H9 (cell line): ENCODE results near the gene CYBB. TPM values are rescaled to one million over a fixed set of nuclear protein-coding genes. Genes with fewer than 3 reads are reported as not detected.

Experiments used
- DNase-seq: peaks from one replicate; pipeline ENCODE4 v3.0.0-alpha.2; 2017
- H2AFZ ChIP-seq: one replicate; pipeline ENCODE4 v1.6.1; 2013; ENCODE audit warnings: mild to moderate bottlenecking, low read length, control low read depth, moderate library complexity
- H2AK5ac ChIP-seq: 2 replicates; pipeline ENCODE4 v1.6.1; 2013; ENCODE audit warnings: low read length, control low read depth, mixed read lengths; ENCODE audit not compliant: insufficient read length
- H2BK120ac ChIP-seq: one replicate; pipeline ENCODE4 v1.6.1; 2013; ENCODE audit warnings: low read depth, mild to moderate bottlenecking, low read length, control low read depth, inconsistent platforms; ENCODE audit not compliant: poor library complexity, severe bottlenecking
- H2BK12ac ChIP-seq: 2 replicates; pipeline ENCODE4 v1.6.1; 2013; ENCODE audit warnings: low read length, control low read depth, mixed read lengths, low read depth; ENCODE audit not compliant: insufficient read length
- H2BK15ac ChIP-seq: 2 replicates; pipeline ENCODE4 v1.6.1; 2013; ENCODE audit warnings: low read depth, low read length, control low read depth
- H2BK20ac ChIP-seq: one replicate; pipeline ENCODE4 v1.6.1; 2013; ENCODE audit warnings: low read depth, mild to moderate bottlenecking, low read length, control low read depth, inconsistent platforms; ENCODE audit not compliant: poor library complexity, severe bottlenecking
- H2BK5ac ChIP-seq: 2 replicates; pipeline ENCODE4 v1.6.1; 2013; ENCODE audit warnings: low read length, control low read depth, mixed read lengths; ENCODE audit not compliant: insufficient read length
- H3K14ac ChIP-seq: 2 replicates; pipeline ENCODE4 v1.6.1; 2013; ENCODE audit warnings: low read length, control low read depth; ENCODE audit not compliant: insufficient read depth
- H3K18ac ChIP-seq: 2 replicates; pipeline ENCODE4 v1.6.1; 2013; ENCODE audit warnings: low read depth, mild to moderate bottlenecking, mixed read lengths, low read length, control low read depth; ENCODE audit not compliant: insufficient read length
- H3K23ac ChIP-seq: 2 replicates; pipeline ENCODE4 v1.6.1; 2013; ENCODE audit warnings: low read length, control low read depth, mixed read lengths, low read depth; ENCODE audit not compliant: insufficient read length
- H3K23me2 ChIP-seq: 2 replicates; pipeline ENCODE4 v1.6.1; 2013; ENCODE audit warnings: low read depth, mild to moderate bottlenecking, mixed read lengths, low read length, control low read depth; ENCODE audit not compliant: insufficient read length, poor library complexity, severe bottlenecking
- H3K27ac ChIP-seq: 2 replicates; pipeline ENCODE4 v1.5.1; 2013; ENCODE audit warnings: low read length, control low read depth, mixed read lengths, low read depth; ENCODE audit not compliant: insufficient read length
- H3K27me3 ChIP-seq: 2 replicates; pipeline ENCODE4 v1.6.1; 2013; ENCODE audit warnings: low read length, control low read depth, inconsistent platforms; ENCODE audit not compliant: insufficient read depth
- H3K4ac ChIP-seq: 2 replicates; pipeline ENCODE4 v1.6.1; 2013; ENCODE audit warnings: low read depth, mild to moderate bottlenecking, control low read depth, inconsistent platforms, low read length, moderate library complexity
- H3K4me1 ChIP-seq: 2 replicates; pipeline ENCODE4 v1.6.1; 2013; ENCODE audit warnings: low read length, control low read depth, inconsistent platforms; ENCODE audit not compliant: insufficient read depth
- H3K4me2 ChIP-seq: 2 replicates; pipeline ENCODE4 v1.6.1; 2013; ENCODE audit warnings: low read length, control low read depth, mixed read lengths; ENCODE audit not compliant: insufficient read length, insufficient read depth
- H3K56ac ChIP-seq: 2 replicates; pipeline ENCODE4 v1.6.1; 2013; ENCODE audit warnings: low read depth, mild to moderate bottlenecking, mixed read lengths, low read length, control low read depth; ENCODE audit not compliant: insufficient read length
- H3K79me1 ChIP-seq: 2 replicates; pipeline ENCODE4 v1.6.1; 2013; ENCODE audit warnings: low read depth, mild to moderate bottlenecking, moderate library complexity, low read length, control low read depth, inconsistent platforms; ENCODE audit not compliant: insufficient read depth, poor library complexity, severe bottlenecking
- H3K79me2 ChIP-seq: 2 replicates; pipeline ENCODE4 v1.6.1; 2013; ENCODE audit warnings: low read length, control low read depth, inconsistent platforms; ENCODE audit not compliant: insufficient read depth
- H3K9ac ChIP-seq: 2 replicates; pipeline ENCODE4 v1.6.1; 2013; ENCODE audit warnings: low read length, control low read depth, mixed read lengths; ENCODE audit not compliant: insufficient read length; ENCODE audit errors: extremely low read depth
- H3K9me3 ChIP-seq: one replicate; pipeline ENCODE4 v1.6.1; 2013; ENCODE audit warnings: low read depth, low read length, inconsistent platforms; ENCODE audit not compliant: control insufficient read depth
- H3T11ph ChIP-seq: one replicate; pipeline ENCODE4 v1.6.1; 2013; ENCODE audit warnings: mild to moderate bottlenecking, low read length, control low read depth, inconsistent platforms
- H4K20me1 ChIP-seq: one replicate; pipeline ENCODE4 v1.6.1; 2013; ENCODE audit not compliant: control insufficient read depth, insufficient read length, insufficient read depth
- H4K5ac ChIP-seq: 2 replicates; pipeline ENCODE4 v1.6.1; 2013; ENCODE audit warnings: low read depth, mild to moderate bottlenecking, mixed read lengths, low read length, control low read depth; ENCODE audit not compliant: insufficient read length
- H4K8ac ChIP-seq: replicated peaks from 2 replicates; pipeline ENCODE4 v1.6.1; 2013; ENCODE audit warnings: low read length, control low read depth, mixed read lengths, low read depth; ENCODE audit not compliant: insufficient read length
- H4K91ac ChIP-seq: 2 replicates; pipeline ENCODE4 v1.6.1; 2013; ENCODE audit warnings: low read depth, mild to moderate bottlenecking, moderate library complexity, mixed read lengths, low read length, control low read depth; ENCODE audit not compliant: insufficient read length
- H3K27ac Mint-ChIP-seq, 3 experiments: 2 replicates in 2 of 3; 3 replicates in 1 of 3; pipeline ENCODE4 v1.8.0; 2020 to 2021; ENCODE audit warnings: mixed read lengths in 3 of 3, mild to moderate bottlenecking in 1 of 3, moderate library complexity in 1 of 3
- H3K27me3 Mint-ChIP-seq: 2 replicates; pipeline ENCODE4 v1.8.0; 2021; ENCODE audit warnings: low read depth, mild to moderate bottlenecking, moderate library complexity, mixed read lengths
- H3K36me3 Mint-ChIP-seq, 3 experiments: 2 replicates in 2 of 3; 3 replicates in 1 of 3; pipeline ENCODE4 v1.8.0; 2020 to 2021; ENCODE audit warnings: low read depth in 3 of 3, mixed read lengths in 3 of 3; ENCODE audit not compliant: insufficient read depth in 1 of 3
- H3K4me1 Mint-ChIP-seq, 2 experiments: 2 replicates each; pipeline ENCODE4 v1.8.0; 2020; ENCODE audit warnings: mixed read lengths in 2 of 2
- H3K4me3 Mint-ChIP-seq, 2 experiments: 2 replicates in 1 of 2; 3 replicates in 1 of 2; pipeline ENCODE4 v1.8.0; 2020 to 2021; ENCODE audit warnings: mild to moderate bottlenecking in 2 of 2, mixed read lengths in 2 of 2, moderate library complexity in 1 of 2
- H3K9me3 Mint-ChIP-seq, 2 experiments: 2 replicates in 1 of 2; 3 replicates in 1 of 2; pipeline ENCODE4 v1.8.0; 2020; ENCODE audit warnings: mild to moderate bottlenecking in 2 of 2, mixed read lengths in 2 of 2, moderate library complexity in 1 of 2
- WGBS: extraction: QIAGEN DNeasy Blood & Tissue Kit; methylation state at CpG from one replicate; pipeline ENCODE4 v1.1.7; 2013; ENCODE audit warnings: missing lambda C conversion rate, low lambda C conversion rate, mixed read lengths; ENCODE audit not compliant: insufficient read length; ENCODE audit errors: extremely low coverage; 5-methylcytosine and 5-hydroxymethylcytosine counted together
- total RNA-seq: library from RNA; stranded (reverse); gene quantifications from 2 replicates; pipeline ENCODE4 v1.2.1, GENCODE V29; 2021
- TF ChIP-seq, protein P1 (sequence below): fragments of 200-600 bp; sonication (generic); conservative IDR thresholded peaks from 3 replicates; pipeline ENCODE4 v1.8.0; 2021; ENCODE audit warnings: antibody characterized with exemption, mild to moderate bottlenecking

Gene CYBB
- total RNA-seq, 1 experiment from 2014 or later = 0.07 TPM

GRCh38 chrX:37860721-37861120, 80.9 kb downstream of the CYBB start:
- H3K4ac ChIP-seq = no peak overlapping the region
- Mint-ChIP-seq H3K9me3 (peaks cover 63 to 70% of the 10 kb centered on the region in 2 experiments), H3K27me3 (no peaks in the 10 kb centered on the region), H3K4me1 (no peaks in the 10 kb centered on the region), H3K4me3 (no peak overlapping the region), H3K27ac (no peak overlapping the region), H3K36me3 (peaks cover 0 to 6% (median 2%) of the 10 kb centered on the region in 3 experiments; a peak in 3 of 7 replicates)
- no peak overlapping the region for H3K18ac ChIP-seq
- H3K56ac ChIP-seq = no peak overlapping the region
- peaks cover 10% of the 10 kb centered on the region for H3K9me3 ChIP-seq
- WGBS = no CpG with 5 or more reads among the region's 6 CpGs
- no peak overlapping the region for H2BK120ac ChIP-seq
- no peak overlapping the region for H2BK12ac ChIP-seq
- no peak overlapping the region for H2BK15ac ChIP-seq
- no peak overlapping the region for H2AFZ ChIP-seq
- H3K14ac ChIP-seq = no peak overlapping the region
- no peak overlapping the region for H2BK5ac ChIP-seq
- no peak overlapping the region for H3K4me2 ChIP-seq
- no peaks in the 10 kb centered on the region for H3K79me1 ChIP-seq
- no peaks in the 10 kb centered on the region for H3K27me3 ChIP-seq
- no peak overlapping the region for H3K27ac ChIP-seq
- H3K23ac ChIP-seq = no peak overlapping the region
- no peak overlapping the region for H3T11ph ChIP-seq
- H3K9ac ChIP-seq = no peak overlapping the region
- H4K5ac ChIP-seq = no peak overlapping the region
- H3K79me2 ChIP-seq = no peaks in the 10 kb centered on the region
- no peaks in the 10 kb centered on the region for H3K4me1 ChIP-seq
- H2BK20ac ChIP-seq = no peak overlapping the region
- TF ChIP-seq, protein P1, sequence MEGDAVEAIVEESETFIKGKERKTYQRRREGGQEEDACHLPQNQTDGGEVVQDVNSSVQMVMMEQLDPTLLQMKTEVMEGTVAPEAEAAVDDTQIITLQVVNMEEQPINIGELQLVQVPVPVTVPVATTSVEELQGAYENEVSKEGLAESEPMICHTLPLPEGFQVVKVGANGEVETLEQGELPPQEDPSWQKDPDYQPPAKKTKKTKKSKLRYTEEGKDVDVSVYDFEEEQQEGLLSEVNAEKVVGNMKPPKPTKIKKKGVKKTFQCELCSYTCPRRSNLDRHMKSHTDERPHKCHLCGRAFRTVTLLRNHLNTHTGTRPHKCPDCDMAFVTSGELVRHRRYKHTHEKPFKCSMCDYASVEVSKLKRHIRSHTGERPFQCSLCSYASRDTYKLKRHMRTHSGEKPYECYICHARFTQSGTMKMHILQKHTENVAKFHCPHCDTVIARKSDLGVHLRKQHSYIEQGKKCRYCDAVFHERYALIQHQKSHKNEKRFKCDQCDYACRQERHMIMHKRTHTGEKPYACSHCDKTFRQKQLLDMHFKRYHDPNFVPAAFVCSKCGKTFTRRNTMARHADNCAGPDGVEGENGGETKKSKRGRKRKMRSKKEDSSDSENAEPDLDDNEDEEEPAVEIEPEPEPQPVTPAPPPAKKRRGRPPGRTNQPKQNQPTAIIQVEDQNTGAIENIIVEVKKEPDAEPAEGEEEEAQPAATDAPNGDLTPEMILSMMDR = no peak
- no peak overlapping the region for H4K8ac ChIP-seq
- H2AK5ac ChIP-seq = no peak overlapping the region
- no peaks in the 10 kb centered on the region for H3K23me2 ChIP-seq
- no peak for DNase-seq
- H4K91ac ChIP-seq = no peak overlapping the region
- no peaks in the 10 kb centered on the region for H4K20me1 ChIP-seq
